SU-DHL-6 (cell line): ENCODE results near the gene GPR42.
A peak's percentile ranks its signal among the peaks of the same experiment; 100 is the strongest.

Experiments used
- H2AFZ ChIP-seq: fragments of 200-600 bp; sonication (generic); 2 replicates; pipeline ENCODE4 v1.6.1; 2014; ENCODE audit warnings: low read depth, mild to moderate bottlenecking, moderate library complexity, mixed read lengths, antibody characterized with exemption, low read length; ENCODE audit not compliant: severe bottlenecking
- H3F3A ChIP-seq: fragments of 200-600 bp; shearing (Covaris generic); 2 replicates; pipeline ENCODE4 v1.6.0; 2016; ENCODE audit warnings: antibody characterized with exemption, mild to moderate bottlenecking; ENCODE audit not compliant: insufficient read depth
- H3K27ac ChIP-seq: fragments of 200-600 bp; sonication (generic); 2 replicates; pipeline ENCODE4 v1.5.1; 2016; ENCODE audit warnings: low read depth, mild to moderate bottlenecking, low read length, moderate library complexity, mixed read lengths
- H3K27me3 ChIP-seq: fragments of 200-600 bp; sonication (generic), shearing (Covaris generic); 2 replicates; pipeline ENCODE4 v1.6.0; 2014; ENCODE audit warnings: mild to moderate bottlenecking, low read length
- H3K36me3 ChIP-seq: fragments of 200-600 bp; sonication (generic); 2 replicates; pipeline ENCODE4 v1.6.1; 2014; ENCODE audit warnings: mild to moderate bottlenecking, low read length, mixed read lengths
- H3K4me2 ChIP-seq: fragments of 300-600, 200-600 bp; shearing (Covaris generic), sonication (generic); 2 replicates; pipeline ENCODE4 v1.6.0; 2014; ENCODE audit warnings: low read length, low read depth, mild to moderate bottlenecking; ENCODE audit not compliant: poor library complexity, severe bottlenecking
- H3K4me3 ChIP-seq: fragments of 200-600 bp; sonication (generic); 2 replicates; pipeline ENCODE4 v1.5.1; 2014; ENCODE audit warnings: antibody characterized with exemption, low read length, mild to moderate bottlenecking, mixed read lengths; ENCODE audit not compliant: insufficient read depth, poor library complexity, severe bottlenecking
- H3K79me2 ChIP-seq: fragments of 200-600 bp; sonication (generic); 2 replicates; pipeline ENCODE4 v1.6.1; 2014; ENCODE audit warnings: mild to moderate bottlenecking, low read length, moderate library complexity; ENCODE audit not compliant: insufficient read depth
- H3K9ac ChIP-seq: fragments of 200-600 bp; sonication (generic); 2 replicates; pipeline ENCODE4 v1.7.0; 2014; ENCODE audit warnings: mild to moderate bottlenecking, low read length
- H3K9me2 ChIP-seq: fragments of 200-600 bp; sonication (generic); replicated peaks from 2 replicates; pipeline ENCODE4 v1.6.1; 2014; ENCODE audit warnings: low read length; ENCODE audit not compliant: insufficient read depth
- H3K9me3 ChIP-seq: fragments of 200-600 bp; sonication (generic); 2 replicates; pipeline ENCODE4 v1.6.1; 2014; ENCODE audit warnings: low read length, mixed read lengths; ENCODE audit not compliant: insufficient read depth
- H4K20me1 ChIP-seq: fragments of 200-600 bp; sonication (generic); 2 replicates; pipeline ENCODE4 v1.6.1; 2014; ENCODE audit warnings: low read depth, mild to moderate bottlenecking, antibody characterized with exemption, low read length, moderate library complexity, mixed read lengths
- CTCF ChIP-seq: fragments of 200-600 bp; sonication (generic); IDR thresholded peaks from one replicate; pipeline ENCODE4 v1.5.1; 2017; ENCODE audit warnings: antibody characterized with exemption, mild to moderate bottlenecking, low read length, moderate library complexity; ENCODE audit not compliant: insufficient read depth, poor library complexity, severe bottlenecking
- EZH2phosphoT487 ChIP-seq: fragments of 200-600 bp; sonication (generic), shearing (Covaris generic); conservative IDR thresholded peaks from 2 replicates; pipeline ENCODE4 v1.6.1; 2018; ENCODE audit warnings: mild to moderate bottlenecking, antibody characterized with exemption, low read length, moderate library complexity, mixed read lengths

Gene GPR42

GRCh38 chr19:35346193-35347052 is 24.4 kb upstream of the GPR42 start:
- Histone ChIP-seq H3F3A (peaks cover 53% of the 10 kb centered on the region), H3K9ac (peak overlapping the region; percentile 18; the same call in 1 of the 2 replicates), H3K36me3 (peaks cover 20% of the 10 kb centered on the region)

GRCh38 chr19:35347171-35347929 is 23.5 kb upstream of the GPR42 start, which contains the start of gene FFAR1:
TSS of gene FFAR1 (plus strand) at chr19:35347902. CDS start at chr19:35351552, 3,650 bp downstream.
- peaks cover 48% of the 10 kb centered on the region for H3F3A ChIP-seq
- no peaks in the 10 kb centered on the region for H4K20me1 ChIP-seq
- peak within 1 kb of the TSS; percentile 18; the same call in 1 of the 2 replicates for H3K9ac ChIP-seq
- H3K9me3 ChIP-seq: no peaks in the 10 kb centered on the region
- no peaks in the 10 kb centered on the region for H3K79me2 ChIP-seq
- no peak within 1 kb of the TSS for H3K4me3 ChIP-seq
- no peak within 1 kb of the TSS for H2AFZ ChIP-seq
- no peaks in the 10 kb centered on the region for H3K27me3 ChIP-seq
- H3K36me3 ChIP-seq: peaks cover 17% of the 10 kb centered on the region
- TF ChIP-seq EZH2phosphoT487 (no peak), CTCF (no peak)
- H3K27ac ChIP-seq: peak within 1 kb of the TSS; percentile 77
- H3K4me2 ChIP-seq: peak within 1 kb of the TSS; percentile 24
- H3K9me2 ChIP-seq: no peaks in the 10 kb centered on the region

More at GRCh38 chr19:35346193-35347052, 24.4 kb upstream of the GPR42 start:
- Histone ChIP-seq H2AFZ (no peak overlapping the region), H3K27me3 (no peaks in the 10 kb centered on the region), H4K20me1 (no peaks in the 10 kb centered on the region), H3K9me2 (no peaks in the 10 kb centered on the region), H3K9me3 (no peaks in the 10 kb centered on the region), H3K4me2 (peak overlapping the region; percentile 24), H3K27ac (peak overlapping the region; percentile 77), H3K79me2 (no peaks in the 10 kb centered on the region), H3K4me3 (no peak overlapping the region)
- TF ChIP-seq CTCF (no peak), EZH2phosphoT487 (no peak)

DNA sequence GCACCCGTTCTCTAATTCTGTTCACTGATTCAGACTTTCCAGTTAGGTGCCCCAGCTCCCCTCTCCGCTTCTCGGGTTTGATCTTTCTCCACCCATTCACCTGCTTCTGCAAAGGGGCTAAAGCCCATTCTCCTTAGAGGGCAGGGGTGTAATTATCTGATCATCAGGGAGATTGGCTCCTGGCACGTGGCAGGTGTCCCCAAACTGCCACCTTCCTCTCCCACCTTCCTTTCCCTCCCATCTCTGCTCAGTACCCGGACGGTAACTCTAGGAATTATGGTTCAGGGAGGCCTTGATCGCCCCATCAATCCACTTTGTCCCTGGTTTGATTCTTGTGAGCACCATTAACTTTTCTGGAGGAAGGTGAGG is 23.0 kb upstream of the GPR42 start:
- Histone ChIP-seq H3F3A (peaks cover 46% of the 10 kb centered on the region), H3K27me3 (no peaks in the 10 kb centered on the region), H3K27ac (peak overlapping the region; percentile 77), H3K9me3 (no peaks in the 10 kb centered on the region), H3K4me3 (no peak overlapping the region), H4K20me1 (no peaks in the 10 kb centered on the region), H3K4me2 (no peak overlapping the region), H3K9me2 (no peaks in the 10 kb centered on the region), H2AFZ (no peak overlapping the region), H3K36me3 (peaks cover 17% of the 10 kb centered on the region), H3K79me2 (no peaks in the 10 kb centered on the region), H3K9ac (no peak overlapping the region)
- TF ChIP-seq EZH2phosphoT487 (no peak), CTCF (no peak)
